Effector memory CD4-positive, alpha-beta T cell (primary cell): ENCODE results near the gene HOXA2.
A peak's percentile ranks its signal among the peaks of the same experiment; 100 is the strongest.

Experiments used
- DNase-seq, 3 donors: peaks; one replicate each; pipeline ENCODE4 v3.0.0-alpha.2; 2020
- H3K27ac ChIP-seq: 2 replicates; pipeline ENCODE4 v1.7.0; 2013; ENCODE audit warnings: mild to moderate bottlenecking, low read length, moderate library complexity; ENCODE audit not compliant: insufficient read depth, poor library complexity, severe bottlenecking
- H3K27me3 ChIP-seq: replicated peaks from 2 replicates; pipeline ENCODE4 v1.7.0; 2013; ENCODE audit warnings: mild to moderate bottlenecking, low read length; ENCODE audit not compliant: insufficient read depth, control insufficient read depth, poor library complexity, severe bottlenecking
- H3K36me3 ChIP-seq: 2 replicates; pipeline ENCODE4 v1.7.0; 2013; ENCODE audit warnings: mild to moderate bottlenecking, low read length, moderate library complexity; ENCODE audit not compliant: control insufficient read depth, insufficient read depth
- H3K4me1 ChIP-seq: 2 replicates; pipeline ENCODE4 v1.7.0; 2013; ENCODE audit warnings: low read length, mild to moderate bottlenecking; ENCODE audit not compliant: control insufficient read depth, insufficient read depth, poor library complexity, severe bottlenecking
- H3K4me3 ChIP-seq: 2 replicates; pipeline ENCODE4 v1.7.0; 2013; ENCODE audit warnings: low read length, low read depth, mild to moderate bottlenecking; ENCODE audit not compliant: insufficient read depth, poor library complexity, severe bottlenecking
- H3K9me3 ChIP-seq: 2 replicates; pipeline ENCODE4 v1.7.0; 2013; ENCODE audit warnings: mild to moderate bottlenecking, low read length, moderate library complexity; ENCODE audit not compliant: control insufficient read depth
- total RNA-seq, 3 donors: gene quantifications; one replicate each; lab custom pipeline; 2026; lab: John Stamatoyannopoulos, UW

The HOXA2 gene
- 0 reads per million in 3 donors for total RNA-seq

DNA sequence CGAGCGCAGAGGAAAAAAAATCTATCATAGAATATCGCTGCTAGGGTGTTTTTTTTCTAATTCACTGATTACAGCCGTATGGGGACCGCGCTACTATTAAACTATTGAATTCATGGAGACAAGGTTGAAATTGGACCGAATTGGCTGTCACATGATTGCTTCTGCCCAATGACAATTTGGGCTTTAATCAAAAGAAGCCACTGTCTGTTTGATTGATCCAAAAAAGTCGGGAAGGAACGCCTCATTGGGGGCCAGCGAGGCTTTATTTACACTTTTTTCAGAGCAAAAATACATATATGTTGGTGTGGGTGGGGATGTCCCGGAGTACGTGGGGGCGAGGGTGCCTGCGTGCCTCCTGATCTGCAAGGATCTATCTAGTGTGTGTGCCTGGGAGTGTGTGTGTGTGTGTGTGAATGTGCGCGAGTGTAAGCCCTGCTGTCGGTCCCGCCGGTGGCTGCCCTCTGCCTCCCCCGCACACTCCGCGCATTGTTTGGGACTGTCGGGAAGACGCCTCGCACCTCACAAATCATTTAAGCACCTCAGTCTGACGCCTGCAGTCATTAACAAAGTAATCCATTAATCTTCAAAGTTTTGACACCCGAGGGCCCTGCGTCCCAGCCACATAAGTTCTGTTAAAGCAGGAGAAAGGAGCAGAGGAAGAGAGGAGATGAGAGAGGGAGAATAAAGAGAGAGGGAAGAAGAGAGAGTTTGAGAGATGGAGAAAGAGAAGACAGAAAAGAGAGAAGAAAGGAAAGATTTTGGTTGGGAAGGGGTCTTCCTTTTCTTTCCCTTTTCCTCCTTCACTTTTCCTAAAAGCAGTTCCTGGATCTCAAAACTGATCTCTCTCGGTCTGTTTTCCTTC, at the start of gene HOXA2:
Gene HOXA2 (minus strand): TSS at position 103 of the 862 bp plus-strand sequence. CDS start 183 bp downstream, outside the sequence.
- peaks cover 33% of the 10 kb centered on the region for H3K27me3 ChIP-seq
- no peaks in the 10 kb centered on the region for H3K36me3 ChIP-seq
- DNase-seq, result no peak
- peaks cover 9% of the 10 kb centered on the region for H3K4me1 ChIP-seq
- H3K4me3 ChIP-seq, result no peak within 1 kb of the TSS
- no peak within 1 kb of the TSS for H3K27ac ChIP-seq
- H3K9me3 ChIP-seq, result no peaks in the 10 kb centered on the region

- Histone ChIP-seq H3K9me3 (no peaks in the 10 kb centered on the region), H3K4me3 (peak overlapping the region; percentile 48), H3K27ac (no peak overlapping the region), H3K4me1 (peaks cover 45% of the 10 kb centered on the region), H3K27me3 (peaks cover 92% of the 10 kb centered on the region), H3K36me3 (no peaks in the 10 kb centered on the region)
- DNase-seq, result no peak
These were observed 49.0 kb upstream of the HOXA2 start for GRCh38 chr7:27151341-27151930.

- Histone ChIP-seq H3K4me3 (peak overlapping the region; percentile 48), H3K36me3 (no peaks in the 10 kb centered on the region), H3K27me3 (peaks cover 85% of the 10 kb centered on the region), H3K4me1 (peaks cover 38% of the 10 kb centered on the region), H3K27ac (no peak overlapping the region), H3K9me3 (no peaks in the 10 kb centered on the region)
- DNase-seq, result peak; percentile 42 to 48 (median 43)
These were observed 48.3 kb upstream of the HOXA2 start for GRCh38 chr7:27150568-27151340.

- no peaks in the 10 kb centered on the region for H3K36me3 ChIP-seq
- H3K4me3 ChIP-seq, result no peak overlapping the region
- no peak for DNase-seq
- no peak overlapping the region for H3K27ac ChIP-seq
- no peaks in the 10 kb centered on the region for H3K9me3 ChIP-seq
- peaks cover 31% of the 10 kb centered on the region for H3K4me1 ChIP-seq
- H3K27me3 ChIP-seq, result peaks cover 78% of the 10 kb centered on the region
These were observed 47.5 kb upstream of the HOXA2 start for GRCh38 chr7:27149842-27150567.

GRCh38 chr7:27148756-27149641, 46.5 kb upstream of the HOXA2 start:
- no peak overlapping the region for H3K27ac ChIP-seq
- H3K4me3 ChIP-seq, result no peak overlapping the region
- no peaks in the 10 kb centered on the region for H3K36me3 ChIP-seq
- peaks cover 25% of the 10 kb centered on the region for H3K4me1 ChIP-seq
- DNase-seq, result no peak
- no peaks in the 10 kb centered on the region for H3K9me3 ChIP-seq
- H3K27me3 ChIP-seq, result peaks cover 71% of the 10 kb centered on the region

DNA sequence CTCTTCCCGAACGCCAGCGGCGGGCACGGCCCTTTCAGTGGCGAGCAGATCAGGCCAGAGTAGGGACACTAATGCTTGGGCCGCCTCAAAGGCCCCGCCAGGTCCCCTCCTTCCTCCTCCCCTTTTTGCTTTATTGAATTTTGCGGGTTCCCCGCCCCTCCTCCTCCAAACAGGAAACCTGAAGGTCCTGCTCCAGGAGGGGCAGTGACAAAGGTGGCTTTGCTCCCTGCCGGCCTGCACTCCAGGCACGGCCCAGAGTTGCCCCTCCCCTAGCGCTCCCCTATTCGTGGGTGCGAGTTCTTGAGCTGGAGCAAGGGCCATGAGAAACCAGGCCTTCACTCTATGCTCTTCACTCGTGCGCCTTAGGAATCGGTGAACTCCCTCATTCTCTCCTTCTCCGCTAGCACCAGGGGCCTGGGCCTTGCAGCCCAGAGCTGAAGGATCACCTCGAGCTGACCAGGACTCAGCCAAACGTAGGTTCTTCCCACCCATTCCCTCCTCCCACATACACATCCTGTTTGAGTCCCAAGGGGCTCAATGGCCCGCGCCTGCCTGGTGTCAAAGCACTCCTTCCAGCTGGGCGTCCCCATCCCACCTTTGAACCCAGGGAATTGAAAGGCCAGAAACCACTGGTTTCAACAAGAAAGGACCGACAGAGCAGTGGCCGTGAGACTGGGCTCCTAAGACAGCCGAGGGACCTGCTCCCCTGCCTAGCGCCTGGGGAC, 45.7 kb upstream of the HOXA2 start:
- peaks cover 25% of the 10 kb centered on the region for H3K4me1 ChIP-seq
- no peak overlapping the region for H3K4me3 ChIP-seq
- no peaks in the 10 kb centered on the region for H3K9me3 ChIP-seq
- no peaks in the 10 kb centered on the region for H3K36me3 ChIP-seq
- H3K27ac ChIP-seq, result no peak overlapping the region
- H3K27me3 ChIP-seq, result peaks cover 66% of the 10 kb centered on the region
- no peak for DNase-seq

GRCh38 chr7:27147199-27148030, 44.9 kb upstream of the HOXA2 start, which contains the start of gene HOXA6:
HOXA6 (minus strand) TSS chr7:27147774; CDS start chr7:27147749, 25 bp downstream.
- H3K36me3 ChIP-seq, result no peaks in the 10 kb centered on the region

More at GRCh38 chr7:27147199-27148030, 44.9 kb upstream of the HOXA2 start, which contains the start of gene HOXA6:
- DNase-seq, result no peak
- Histone ChIP-seq H3K9me3 (no peaks in the 10 kb centered on the region), H3K4me1 (peaks cover 25% of the 10 kb centered on the region), H3K27me3 (peaks cover 64% of the 10 kb centered on the region), H3K27ac (no peak within 1 kb of the TSS), H3K4me3 (no peak within 1 kb of the TSS)
